ENCODE measurements around the gene SNF8.
"Not testable (repeated sequence)": the region's sequence is repeated elsewhere in the genome, so short reads cannot be mapped to it uniquely, and the experiment has no call there.

Gene SNF8

GRCh38 chr17:48960834-48961515 is 16.3 kb upstream of the SNF8 start:
- H3K36me3 Mint-ChIP-seq, result no peaks in the 10 kb centered on the region
- H3K4me1 Mint-ChIP-seq (ENCODE audit: low read depth), result no peaks in the 10 kb centered on the region
- no peak overlapping the region for H3K27ac Mint-ChIP-seq
- H3K4me3 Mint-ChIP-seq, result no peak overlapping the region
- H3K27me3 Mint-ChIP-seq, result peaks cover 26% of the 10 kb centered on the region
- H3K9me3 Mint-ChIP-seq (ENCODE audit: low read depth), result no peaks in the 10 kb centered on the region

GRCh38 chr17:48954300-48954755 is 9.7 kb upstream of the SNF8 start:
- H3K9me3 Mint-ChIP-seq (ENCODE audit: low read depth), result no peaks in the 10 kb centered on the region
- H3K27ac Mint-ChIP-seq, result no peak overlapping the region
- no peaks in the 10 kb centered on the region for H3K36me3 Mint-ChIP-seq
- peaks cover 17% of the 10 kb centered on the region for H3K27me3 Mint-ChIP-seq
- no peak overlapping the region for H3K4me3 Mint-ChIP-seq
- no peaks in the 10 kb centered on the region for H3K4me1 Mint-ChIP-seq (ENCODE audit: low read depth)

GRCh38 chr17:48952904-48953303 is 8.3 kb upstream of the SNF8 start:
- H3K27me3 Mint-ChIP-seq, result peaks cover 12% of the 10 kb centered on the region
- no peaks in the 10 kb centered on the region for H3K36me3 Mint-ChIP-seq
- H3K4me3 Mint-ChIP-seq, result no peak overlapping the region
- H3K9me3 Mint-ChIP-seq (ENCODE audit: low read depth), result no peaks in the 10 kb centered on the region
- H3K27ac Mint-ChIP-seq, result no peak overlapping the region
- H3K4me1 Mint-ChIP-seq (ENCODE audit: low read depth), result no peaks in the 10 kb centered on the region

- no peaks in the 10 kb centered on the region for H3K9me3 Mint-ChIP-seq (ENCODE audit: low read depth)
- H3K36me3 Mint-ChIP-seq, result no peaks in the 10 kb centered on the region
These were observed 6.9 kb upstream of the SNF8 start for GRCh38 chr17:48951572-48951971.

GRCh38 chr17:48945261-48945651 is 614 bp upstream of the SNF8 start:
- H3K9me3 Mint-ChIP-seq (ENCODE audit: low read depth); H3K27me3 Mint-ChIP-seq; H3K36me3 Mint-ChIP-seq: not testable (repeated sequence)
- peaks cover 12% of the 10 kb centered on the region for H3K4me1 Mint-ChIP-seq (ENCODE audit: low read depth)
- peak overlapping the region; percentile 99 for H3K4me3 Mint-ChIP-seq
- peak overlapping the region; percentile 93 for H3K27ac Mint-ChIP-seq

More at GRCh38 chr17:48951572-48951971, 6.9 kb upstream of the SNF8 start:
- no peaks in the 10 kb centered on the region for H3K4me1 Mint-ChIP-seq (ENCODE audit: low read depth)
- no peak overlapping the region for H3K4me3 Mint-ChIP-seq
- no peak overlapping the region for H3K27ac Mint-ChIP-seq
- H3K27me3 Mint-ChIP-seq, result peaks cover 13% of the 10 kb centered on the region

- no peaks in the 10 kb centered on the region for H3K27me3 Mint-ChIP-seq
- H3K4me1 Mint-ChIP-seq (ENCODE audit: low read depth), result peaks cover 1% of the 10 kb centered on the region
- H3K9me3 Mint-ChIP-seq (ENCODE audit: low read depth), result no peaks in the 10 kb centered on the region
- no peak overlapping the region for H3K27ac Mint-ChIP-seq
- peaks cover 7% of the 10 kb centered on the region for H3K36me3 Mint-ChIP-seq
- no peak overlapping the region for H3K4me3 Mint-ChIP-seq
These were observed 11.6 kb downstream of the SNF8 start for GRCh38 chr17:48933035-48933434.

GRCh38 chr17:48930435-48930873 is 14.2 kb downstream of the SNF8 start:
- Mint-ChIP-seq H3K27me3 (no peaks in the 10 kb centered on the region), H3K27ac (peak overlapping the region; percentile 79), H3K9me3 (ENCODE audit: low read depth) (no peaks in the 10 kb centered on the region), H3K4me3 (no peak overlapping the region), H3K36me3 (peaks cover 11% of the 10 kb centered on the region), H3K4me1 (ENCODE audit: low read depth) (peaks cover 7% of the 10 kb centered on the region)

- H3K27me3 Mint-ChIP-seq, result no peaks in the 10 kb centered on the region
- H3K4me1 Mint-ChIP-seq (ENCODE audit: low read depth), result peaks cover 12% of the 10 kb centered on the region
- H3K36me3 Mint-ChIP-seq, result peaks cover 11% of the 10 kb centered on the region
- no peaks in the 10 kb centered on the region for H3K9me3 Mint-ChIP-seq (ENCODE audit: low read depth)
- H3K4me3 Mint-ChIP-seq, result no peak overlapping the region
- no peak overlapping the region for H3K27ac Mint-ChIP-seq
These were observed 14.9 kb downstream of the SNF8 start for GRCh38 chr17:48929812-48930165.

- peaks cover 11% of the 10 kb centered on the region for H3K36me3 Mint-ChIP-seq
- H3K4me3 Mint-ChIP-seq, result no peak overlapping the region
- H3K27ac Mint-ChIP-seq, result peak overlapping the region; percentile 81
- no peaks in the 10 kb centered on the region for H3K27me3 Mint-ChIP-seq
- peaks cover 13% of the 10 kb centered on the region for H3K4me1 Mint-ChIP-seq (ENCODE audit: low read depth)
- H3K9me3 Mint-ChIP-seq (ENCODE audit: low read depth), result no peaks in the 10 kb centered on the region
These were observed 15.5 kb downstream of the SNF8 start for GRCh38 chr17:48928876-48929811.

GRCh38 chr17:48927978-48928745 is 16.5 kb downstream of the SNF8 start:
- H3K9me3 Mint-ChIP-seq (ENCODE audit: low read depth), result no peaks in the 10 kb centered on the region
- no peak overlapping the region for H3K4me3 Mint-ChIP-seq
- peaks cover 11% of the 10 kb centered on the region for H3K36me3 Mint-ChIP-seq
- H3K4me1 Mint-ChIP-seq (ENCODE audit: low read depth), result peaks cover 13% of the 10 kb centered on the region
- H3K27ac Mint-ChIP-seq, result peak overlapping the region; percentile 66
- H3K27me3 Mint-ChIP-seq, result no peaks in the 10 kb centered on the region

- peaks cover 15% of the 10 kb centered on the region for H3K36me3 Mint-ChIP-seq
These were observed 18.7 kb downstream of the SNF8 start for GRCh38 chr17:48925991-48926342.

GRCh38 chr17:48925251-48925990 is 19.2 kb downstream of the SNF8 start:
- H3K4me3 Mint-ChIP-seq, result no peak overlapping the region
- peak overlapping the region; percentile 78 for H3K27ac Mint-ChIP-seq
- no peaks in the 10 kb centered on the region for H3K27me3 Mint-ChIP-seq
- H3K9me3 Mint-ChIP-seq (ENCODE audit: low read depth), result no peaks in the 10 kb centered on the region
- H3K36me3 Mint-ChIP-seq, result peaks cover 17% of the 10 kb centered on the region
- H3K4me1 Mint-ChIP-seq (ENCODE audit: low read depth), result peaks cover 15% of the 10 kb centered on the region

More at GRCh38 chr17:48925991-48926342, 18.7 kb downstream of the SNF8 start:
- Mint-ChIP-seq H3K4me1 (ENCODE audit: low read depth) (peaks cover 13% of the 10 kb centered on the region), H3K27ac (peak overlapping the region; percentile 78), H3K9me3 (ENCODE audit: low read depth) (no peaks in the 10 kb centered on the region), H3K27me3 (no peaks in the 10 kb centered on the region), H3K4me3 (no peak overlapping the region)

- Mint-ChIP-seq H3K4me1 (ENCODE audit: low read depth) (peaks cover 57% of the 10 kb centered on the region), H3K27me3 (no peaks in the 10 kb centered on the region), H3K4me3 (peak overlapping the region; percentile 88), H3K36me3 (peaks cover 22% of the 10 kb centered on the region), H3K27ac (peak overlapping the region; percentile 99), H3K9me3 (ENCODE audit: low read depth) (no peaks in the 10 kb centered on the region)
These were observed 29.0 kb downstream of the SNF8 start for GRCh38 chr17:48915459-48916282.

Measured in activated naive CD8-positive, alpha-beta T cell (primary cell).